Adrenal gland (tissue), 12 donors: ENCODE results near the gene LRRTM4. TPM values are rescaled to one million over a fixed set of nuclear protein-coding genes. Genes with fewer than 3 reads are reported as not detected.

ENCODE experiments used
- DNase-seq, 7 donors: peaks; one replicate each; pipeline ENCODE4 v3.0.0-alpha.2; 2019 to 2020
- H3K27ac ChIP-seq, 5 donors: fragments of 200-600 bp; sonication (generic) in 4 of 5; 1 replicate in 3 of 5; 2 replicates in 2 of 5; pipeline versions ENCODE4 v1.5.1 to v1.8.0; 2016 to 2020; ENCODE audit warnings: mild to moderate bottlenecking in 1 of 5
- H3K27me3 ChIP-seq: fragments of 200-600 bp; 2 replicates; pipeline ENCODE4 v1.8.0; 2021
- H3K36me3 ChIP-seq, 2 donors: fragments of 200-600 bp; replicated peaks in 1 of 2; 1 replicate in 1 of 2; 2 replicates in 1 of 2; pipeline versions ENCODE4 v1.5.1 to v1.8.0; 2018 to 2022
- H3K4me1 ChIP-seq, 2 donors: fragments of 200-600 bp; replicated peaks in 1 of 2; 1 replicate in 1 of 2; 2 replicates in 1 of 2; pipeline versions ENCODE4 v1.5.1 to v1.8.0; 2018 to 2021
- H3K4me3 ChIP-seq, 4 donors: fragments of 200-600 bp; sonication (generic) in 3 of 4; one replicate each; pipeline ENCODE4 v1.5.1; 2016 to 2018
- H3K9me3 ChIP-seq, 3 donors: fragments of 200-600 bp; sonication (generic) in 1 of 3; replicated peaks in 1 of 3; 1 replicate in 2 of 3; 2 replicates in 1 of 3; pipeline versions ENCODE4 v1.5.1 to v1.8.0; 2016 to 2021
- CTCF ChIP-seq, 6 experiments: fragments of 450-650 bp in 4 of 6; fragments of 200-600 bp in 2 of 6; sonication (generic) in 1 of 6; IDR thresholded peaks; 1 replicate in 5 of 6; 2 replicates in 1 of 6; pipeline versions ENCODE4 v1.5.1 to v1.8.0; 2016 to 2021; ENCODE audit warnings: antibody characterized with exemption in 6 of 6, mild to moderate bottlenecking in 2 of 6, moderate library complexity in 1 of 6
- POLR2A ChIP-seq, 2 donors: fragments of 450-650 bp; IDR thresholded peaks; one replicate each; pipeline ENCODE4 v1.6.1; 2017; ENCODE audit warnings: antibody characterized with exemption in 2 of 2, mild to moderate bottlenecking in 2 of 2, moderate library complexity in 1 of 2
- WGBS, 4 donors: extraction: QIAGEN DNeasy Blood & Tissue Kit in 2 of 4; methylation state at CpG; one replicate each; pipeline versions ENCODE4 v1.1.5 to v1.1.7; 2013 to 2017; 5-methylcytosine and 5-hydroxymethylcytosine counted together
- intact Hi-C, 2 donors: fragments of 100-400 bp; cut with DNase I; formaldehyde crosslinking; loops; one replicate each; pipeline versions ENCODE4 v1.14.1 to v1.15.0; 2022 to 2023
- polyA plus RNA-seq, 3 donors: library from polyadenylated mRNA; stranded (reverse); fragments of 200-250 nt in 2 of 3; fragments of 350-450 nt in 1 of 3; fragmentation: Illumina TruSeq in 1 of 3; extraction: RNeasy Lipid Tissue Mini Kit (QIAGEN cat#74804) in 1 of 3; gene quantifications; one replicate each; pipeline ENCODE4 v1.2.3, GENCODE V29; 2013 to 2014
- total RNA-seq, 9 donors: library from RNA; depleted of rRNA in 4 of 9; stranded (reverse); fragments of >200 nt in 4 of 9; fragments of 120-200 nt in 1 of 9; fragmentation: NEBNext Ultra II Directional in 1 of 9; extraction: Animal tissue kit (Norgen Biotek cat#: 25700) in 1 of 9; gene quantifications; one replicate each; pipeline versions ENCODE4 v1.1.0 to v1.2.4, GENCODE V29; 2013 to 2023
- donor health status: healthy with polysubstance abuse.
- donor health status: Bipolar disorder and iron deficiency.
- donor health status: DM: yes; HTN: yes; CAD: no.
- donor health status: DM: no; HTN: no; CAD: no.
- donor health status: DM: no; HTN: no; CAD: no.
- donor health status: DM: yes; HTN: yes; CAD: no.

Gene LRRTM4
- total and polyA plus RNA-seq, 12 donors = 0.07 to 0.67 (median 0.43) TPM; not detected in 4

- Histone ChIP-seq H3K4me1 (no peaks in the 10 kb centered on the region), H3K9me3 (no peaks in the 10 kb centered on the region), H3K4me3 (no peak overlapping the region), H3K36me3 (no peaks in the 10 kb centered on the region), H3K27me3 (no peaks in the 10 kb centered on the region), H3K27ac (no peak overlapping the region)
- WGBS, 4 donors = 74 to 80% (median 76%) methylated on average over 7 of the region's 7 CpGs
- TF ChIP-seq POLR2A (IDR thresholded peaks at IDR 0.05) = no peak
- no peak for TF ChIP-seq CTCF (IDR thresholded peaks at IDR 0.05)
- intact Hi-C loops = no loop called here
- DNase-seq = no peak
Measured at GRCh38 chr2:76759634-76760366, 762.4 kb downstream of the LRRTM4 start.

GRCh38 chr2:76752506-76752905 is 769.7 kb downstream of the LRRTM4 start:
- Histone ChIP-seq H3K27ac (no peak overlapping the region), H3K4me3 (no peak overlapping the region), H3K36me3 (no peaks in the 10 kb centered on the region), H3K9me3 (no peaks in the 10 kb centered on the region), H3K4me1 (no peaks in the 10 kb centered on the region), H3K27me3 (no peaks in the 10 kb centered on the region)
- WGBS, 4 donors = 28 to 45% (median 39%) methylated on average over 1 of the region's 1 CpG
- intact Hi-C loops = no loop called here
- TF ChIP-seq POLR2A (IDR thresholded peaks at IDR 0.05) (no peak), CTCF (IDR thresholded peaks at IDR 0.05) (no peak)
- no peak for DNase-seq

- Histone ChIP-seq H3K36me3 (no peaks in the 10 kb centered on the region), H3K27ac (no peak overlapping the region), H3K4me3 (no peak overlapping the region), H3K27me3 (no peaks in the 10 kb centered on the region), H3K4me1 (no peaks in the 10 kb centered on the region), H3K9me3 (no peaks in the 10 kb centered on the region)
- no peak for DNase-seq
- no peak for TF ChIP-seq CTCF (IDR thresholded peaks at IDR 0.05)
- TF ChIP-seq POLR2A (IDR thresholded peaks at IDR 0.05) = no peak
- intact Hi-C loops = no loop called here
Measured at GRCh38 chr2:76749858-76750257, 772.3 kb downstream of the LRRTM4 start.

GRCh38 chr2:76748581-76749296 is 773.4 kb downstream of the LRRTM4 start:
- H3K4me3 ChIP-seq = no peak overlapping the region
- H3K27ac ChIP-seq = no peak overlapping the region
- WGBS, 4 donors = 84 to 90% (median 86%) methylated on average over 13 to 14 of the region's 14 CpGs
- H3K36me3 ChIP-seq = no peaks in the 10 kb centered on the region
- TF ChIP-seq POLR2A (IDR thresholded peaks at IDR 0.05) (no peak), CTCF (IDR thresholded peaks at IDR 0.05) (no peak)
- intact Hi-C loops = no loop called here
- H3K9me3 ChIP-seq = no peaks in the 10 kb centered on the region
- DNase-seq = no peak
- H3K4me1 ChIP-seq = no peaks in the 10 kb centered on the region
- no peaks in the 10 kb centered on the region for H3K27me3 ChIP-seq
